ENCODE measurements around the gene CNGA2.

The CNGA2 gene

GRCh38 chrX:151753313-151754046 is 18.9 kb downstream of the CNGA2 start:
- Histone ChIP-seq H3K4me1 (ENCODE audit: control insufficient read depth in 1 of 2, insufficient read depth in 2 of 2, low read length in 2 of 2) (no peaks in the 10 kb centered on the region), H3K4me3 (ENCODE audit: low read depth in 1 of 2, low read length in 2 of 2) (no peak overlapping the region), H3K27me3 (ENCODE audit: low read depth, low read length) (no peaks in the 10 kb centered on the region), H3K27ac (ENCODE audit: low read length) (no peak overlapping the region), H3K36me3 (ENCODE audit: control insufficient read depth in 1 of 2, insufficient read depth in 2 of 2, low read length in 2 of 2) (no peaks in the 10 kb centered on the region), H3K9me3 (ENCODE audit: control insufficient read depth in 1 of 2, low read length in 2 of 2) (no peaks in the 10 kb centered on the region)

GRCh38 chrX:151754047-151754429 is 19.5 kb downstream of the CNGA2 start:
- Histone ChIP-seq H3K27ac (ENCODE audit: low read length) (no peak overlapping the region), H3K36me3 (ENCODE audit: control insufficient read depth in 1 of 2, insufficient read depth in 2 of 2, low read length in 2 of 2) (no peaks in the 10 kb centered on the region), H3K4me3 (ENCODE audit: low read depth in 1 of 2, low read length in 2 of 2) (no peak overlapping the region), H3K4me1 (ENCODE audit: control insufficient read depth in 1 of 2, insufficient read depth in 2 of 2, low read length in 2 of 2) (no peaks in the 10 kb centered on the region), H3K9me3 (ENCODE audit: control insufficient read depth in 1 of 2, low read length in 2 of 2) (no peaks in the 10 kb centered on the region), H3K27me3 (ENCODE audit: low read depth, low read length) (no peaks in the 10 kb centered on the region)

- no peaks in the 10 kb centered on the region for H3K4me1 ChIP-seq (ENCODE audit: control insufficient read depth in 1 of 2, insufficient read depth in 2 of 2, low read length in 2 of 2)
- H3K4me3 ChIP-seq (ENCODE audit: low read depth in 1 of 2, low read length in 2 of 2): no peak overlapping the region
- no peaks in the 10 kb centered on the region for H3K9me3 ChIP-seq (ENCODE audit: control insufficient read depth in 1 of 2, low read length in 2 of 2)
- no peaks in the 10 kb centered on the region for H3K27me3 ChIP-seq (ENCODE audit: low read depth, low read length)
- no peaks in the 10 kb centered on the region for H3K36me3 ChIP-seq (ENCODE audit: control insufficient read depth in 1 of 2, insufficient read depth in 2 of 2, low read length in 2 of 2)
- H3K27ac ChIP-seq (ENCODE audit: low read length): no peak overlapping the region
These were observed 20.2 kb downstream of the CNGA2 start for GRCh38 chrX:151754641-151755215.

- H3K27ac ChIP-seq (ENCODE audit: low read length): no peak overlapping the region
- no peak overlapping the region for H3K4me3 ChIP-seq (ENCODE audit: low read depth in 1 of 2, low read length in 2 of 2)
- no peaks in the 10 kb centered on the region for H3K4me1 ChIP-seq (ENCODE audit: control insufficient read depth in 1 of 2, insufficient read depth in 2 of 2, low read length in 2 of 2)
- H3K9me3 ChIP-seq (ENCODE audit: control insufficient read depth in 1 of 2, low read length in 2 of 2): no peaks in the 10 kb centered on the region
- H3K27me3 ChIP-seq (ENCODE audit: low read depth, low read length): no peaks in the 10 kb centered on the region
- no peaks in the 10 kb centered on the region for H3K36me3 ChIP-seq (ENCODE audit: control insufficient read depth in 1 of 2, insufficient read depth in 2 of 2, low read length in 2 of 2)
These were observed 24.6 kb downstream of the CNGA2 start for GRCh38 chrX:151759041-151759708.

- H3K9me3 ChIP-seq (ENCODE audit: control insufficient read depth in 1 of 2, low read length in 2 of 2): no peaks in the 10 kb centered on the region
- no peak overlapping the region for H3K27ac ChIP-seq (ENCODE audit: low read length)
- no peaks in the 10 kb centered on the region for H3K36me3 ChIP-seq (ENCODE audit: control insufficient read depth in 1 of 2, insufficient read depth in 2 of 2, low read length in 2 of 2)
- no peaks in the 10 kb centered on the region for H3K4me1 ChIP-seq (ENCODE audit: control insufficient read depth in 1 of 2, insufficient read depth in 2 of 2, low read length in 2 of 2)
- H3K4me3 ChIP-seq (ENCODE audit: low read depth in 1 of 2, low read length in 2 of 2): no peak overlapping the region
- no peaks in the 10 kb centered on the region for H3K27me3 ChIP-seq (ENCODE audit: low read depth, low read length)
These were observed 28.3 kb downstream of the CNGA2 start for GRCh38 chrX:151762802-151763201.

GRCh38 chrX:151763711-151764110 is 29.2 kb downstream of the CNGA2 start:
- Histone ChIP-seq H3K36me3 (ENCODE audit: control insufficient read depth in 1 of 2, insufficient read depth in 2 of 2, low read length in 2 of 2) (no peaks in the 10 kb centered on the region), H3K27me3 (ENCODE audit: low read depth, low read length) (no peaks in the 10 kb centered on the region), H3K9me3 (ENCODE audit: control insufficient read depth in 1 of 2, low read length in 2 of 2) (no peaks in the 10 kb centered on the region), H3K4me3 (ENCODE audit: low read depth in 1 of 2, low read length in 2 of 2) (no peak overlapping the region), H3K27ac (ENCODE audit: low read length) (no peak overlapping the region), H3K4me1 (ENCODE audit: control insufficient read depth in 1 of 2, insufficient read depth in 2 of 2, low read length in 2 of 2) (no peaks in the 10 kb centered on the region)

GRCh38 chrX:151765026-151765425 is 30.5 kb downstream of the CNGA2 start:
- no peaks in the 10 kb centered on the region for H3K36me3 ChIP-seq (ENCODE audit: control insufficient read depth in 1 of 2, insufficient read depth in 2 of 2, low read length in 2 of 2)
- no peaks in the 10 kb centered on the region for H3K27me3 ChIP-seq (ENCODE audit: low read depth, low read length)
- no peaks in the 10 kb centered on the region for H3K4me1 ChIP-seq (ENCODE audit: control insufficient read depth in 1 of 2, insufficient read depth in 2 of 2, low read length in 2 of 2)
- H3K4me3 ChIP-seq (ENCODE audit: low read depth in 1 of 2, low read length in 2 of 2): no peak overlapping the region
- no peaks in the 10 kb centered on the region for H3K9me3 ChIP-seq (ENCODE audit: control insufficient read depth in 1 of 2, low read length in 2 of 2)
- H3K27ac ChIP-seq (ENCODE audit: low read length): no peak overlapping the region

- no peaks in the 10 kb centered on the region for H3K27me3 ChIP-seq (ENCODE audit: low read depth, low read length)
- no peak overlapping the region for H3K4me3 ChIP-seq (ENCODE audit: low read depth in 1 of 2, low read length in 2 of 2)
- H3K27ac ChIP-seq (ENCODE audit: low read length): no peak overlapping the region
- no peaks in the 10 kb centered on the region for H3K36me3 ChIP-seq (ENCODE audit: control insufficient read depth in 1 of 2, insufficient read depth in 2 of 2, low read length in 2 of 2)
- H3K4me1 ChIP-seq (ENCODE audit: control insufficient read depth in 1 of 2, insufficient read depth in 2 of 2, low read length in 2 of 2): no peaks in the 10 kb centered on the region
- no peaks in the 10 kb centered on the region for H3K9me3 ChIP-seq (ENCODE audit: control insufficient read depth in 1 of 2, low read length in 2 of 2)
These were observed 37.2 kb downstream of the CNGA2 start for GRCh38 chrX:151771726-151772125.

- Histone ChIP-seq H3K27ac (ENCODE audit: low read length) (no peak overlapping the region), H3K9me3 (ENCODE audit: control insufficient read depth in 1 of 2, low read length in 2 of 2) (no peaks in the 10 kb centered on the region), H3K4me3 (ENCODE audit: low read depth in 1 of 2, low read length in 2 of 2) (no peak overlapping the region), H3K4me1 (ENCODE audit: control insufficient read depth in 1 of 2, insufficient read depth in 2 of 2, low read length in 2 of 2) (no peaks in the 10 kb centered on the region), H3K27me3 (ENCODE audit: low read depth, low read length) (no peaks in the 10 kb centered on the region), H3K36me3 (ENCODE audit: control insufficient read depth in 1 of 2, insufficient read depth in 2 of 2, low read length in 2 of 2) (no peaks in the 10 kb centered on the region)
These were observed 38.9 kb downstream of the CNGA2 start for GRCh38 chrX:151773434-151773833.

- no peak overlapping the region for H3K27ac ChIP-seq (ENCODE audit: low read length)
- H3K27me3 ChIP-seq (ENCODE audit: low read depth, low read length): no peaks in the 10 kb centered on the region
- no peak overlapping the region for H3K4me3 ChIP-seq (ENCODE audit: low read depth in 1 of 2, low read length in 2 of 2)
- H3K9me3 ChIP-seq (ENCODE audit: control insufficient read depth in 1 of 2, low read length in 2 of 2): no peaks in the 10 kb centered on the region
- no peaks in the 10 kb centered on the region for H3K36me3 ChIP-seq (ENCODE audit: control insufficient read depth in 1 of 2, insufficient read depth in 2 of 2, low read length in 2 of 2)
- H3K4me1 ChIP-seq (ENCODE audit: control insufficient read depth in 1 of 2, insufficient read depth in 2 of 2, low read length in 2 of 2): no peaks in the 10 kb centered on the region
These were observed 39.9 kb downstream of the CNGA2 start for GRCh38 chrX:151774421-151774820.

- Histone ChIP-seq H3K27ac (ENCODE audit: low read length) (no peak overlapping the region), H3K4me1 (ENCODE audit: control insufficient read depth in 1 of 2, insufficient read depth in 2 of 2, low read length in 2 of 2) (no peaks in the 10 kb centered on the region), H3K36me3 (ENCODE audit: control insufficient read depth in 1 of 2, insufficient read depth in 2 of 2, low read length in 2 of 2) (no peaks in the 10 kb centered on the region), H3K27me3 (ENCODE audit: low read depth, low read length) (no peaks in the 10 kb centered on the region), H3K9me3 (ENCODE audit: control insufficient read depth in 1 of 2, low read length in 2 of 2) (no peaks in the 10 kb centered on the region), H3K4me3 (ENCODE audit: low read depth in 1 of 2, low read length in 2 of 2) (no peak overlapping the region)
These were observed 41.7 kb downstream of the CNGA2 start for GRCh38 chrX:151776181-151776731.
